K562 (cell line): Measurements from ENCODE around the gene TNIP1. TPM values are rescaled to one million over a fixed set of nuclear protein-coding genes. Genes with fewer than 3 reads are reported as not detected.

Experiments
- ERF ChIP-seq: fragments of 450-650 bp; formaldehyde crosslinking; IDR thresholded peaks from 2 replicates; pipeline ENCODE4 v1.4.0; 2020; ENCODE audit warnings: mild to moderate bottlenecking, mixed read lengths
- FOXK1 ChIP-seq: sonication (generic); formaldehyde crosslinking; IDR thresholded peaks from 2 replicates; pipeline ENCODE4 v1.8.0; 2022; ENCODE audit warnings: missing genetic modification reagents, mild to moderate bottlenecking, borderline replicate concordance
- FOXO4 ChIP-seq: fragments of 450-650 bp; formaldehyde crosslinking; IDR thresholded peaks from 2 replicates; pipeline ENCODE4 v1.4.0; 2020; ENCODE audit warnings: mild to moderate bottlenecking, moderate library complexity
- KDM4B ChIP-seq, 2 experiments: fragments of 450-650 bp in 1 of 2; sonication (generic) in 1 of 2; IDR thresholded peaks; 2 replicates each; pipeline ENCODE4 v1.6.1; 2016 to 2017; ENCODE audit warnings: borderline replicate concordance in 2 of 2, antibody characterized with exemption in 1 of 2, low read depth in 1 of 2, mild to moderate bottlenecking in 1 of 2
- POLR2AphosphoS5 ChIP-seq: IDR thresholded peaks from 2 replicates; pipeline ENCODE4 v1.6.1; 2011; ENCODE audit warnings: mild to moderate bottlenecking, low read depth, low read length, moderate library complexity; ENCODE audit not compliant: control insufficient read depth, insufficient read depth
- SPI1 ChIP-seq: IDR thresholded peaks from 2 replicates; pipeline ENCODE4 v1.6.1; 2011; ENCODE audit warnings: low read depth, low read length, control low read depth, borderline replicate concordance
- U2AF1 ChIP-seq: fragments of 200-400 bp; formaldehyde crosslinking; optimal IDR thresholded peaks from 2 replicates; pipeline ENCODE3; 2017; ENCODE audit warnings: mild to moderate bottlenecking, low read depth, low read length, moderate library complexity
- ZBTB40 ChIP-seq, 2 experiments: fragments of 450-650 bp in 1 of 2; sonication (generic) in 1 of 2; formaldehyde crosslinking in 1 of 2; IDR thresholded peaks; 2 replicates each; pipeline versions ENCODE4 v1.7.1 to v1.9.0; 2016 to 2022; ENCODE audit warnings: inconsistent platforms in 1 of 2, mild to moderate bottlenecking in 1 of 2, missing genetic modification reagents in 1 of 2
- ZNF140 ChIP-seq: fragments of 250-450 bp; sonication (Bioruptor Pico); IDR thresholded peaks from 2 replicates; pipeline ENCODE4 v1.8.0; 2021; ENCODE audit warnings: moderate library complexity, mild to moderate bottlenecking, inconsistent platforms
- ZNF23 ChIP-seq: fragments of 250-450 bp; sonication (Bioruptor Pico); IDR thresholded peaks from 2 replicates; pipeline ENCODE4 v1.4.0; 2020; ENCODE audit warnings: mild to moderate bottlenecking
- ZNF280B ChIP-seq: fragments of 250-450 bp; sonication (Bioruptor Pico); IDR thresholded peaks from 2 replicates; pipeline ENCODE4 v1.5.1; 2021; ENCODE audit warnings: mild to moderate bottlenecking
- ZNF639 ChIP-seq, 2 experiments: fragments of 200-800 bp in 1 of 2; sonication (Bioruptor generic) in 1 of 2; sonication (generic) in 1 of 2; formaldehyde crosslinking in 1 of 2; IDR thresholded peaks in 1 of 2; conservative IDR thresholded peaks in 1 of 2; 2 replicates each; pipeline versions ENCODE4 v1.5.0 to v1.6.1; 2016 to 2020; ENCODE audit warnings: missing compliant biosample characterization in 1 of 2, missing genetic modification characterization in 1 of 2, missing genetic modification reagents in 1 of 2
- polyA plus RNA-seq, 8 experiments: library from polyadenylated mRNA; depleted of rRNA in 4 of 8; stranded (reverse) in 5 of 8; unstranded in 3 of 8; fragments of >200 nt; fragmentation: Nextera tagmentation in 2 of 8; fragmentation: Illumina TruSeq in 1 of 8; extraction: Ambion mirVana in 2 of 8; extraction: Trizol in 1 of 8; gene quantifications; 2 replicates each; pipeline versions ENCODE4 v1.2.1 to v1.2.3, GENCODE V29; 2011 to 2014; ENCODE audit warnings: inconsistent platforms in 1 of 8, missing spikeins in 1 of 8
- total RNA-seq, 7 experiments: library from RNA; depleted of rRNA in 6 of 7; stranded (reverse); fragments of >200 nt in 6 of 7; fragmentation: Illumina TruSeq in 2 of 7; extraction: Trizol in 2 of 7; gene quantifications; 2 replicates each; pipeline versions ENCODE4 v1.2.1 to v1.2.3, GENCODE V29; 2011 to 2021; ENCODE audit warnings: low replicate concordance in 1 of 7

TNIP1 gene
- total and polyA plus RNA-seq, 9 of the 15 experiments (the other 6 are each of a cell fraction or from before 2014, with no cell fraction given) = 0.46 to 41.0 (median 24.6) TPM

- TF ChIP-seq ZBTB40 (IDR thresholded peaks at IDR 0.05) = 0 out of 2 replicates have a peak, but pooled peaks have one; percentile 27
- TF ChIP-seq ZBTB40 (CRISPR knock-in tag; IDR thresholded peaks at IDR 0.05) = no peak
- no peak for TF ChIP-seq FOXO4 (CRISPR knock-in tag)
- no peak for TF ChIP-seq ERF (CRISPR knock-in tag)
- no peak for TF ChIP-seq ZNF140 (CRISPR knock-in tag)
- TF ChIP-seq ZNF280B (CRISPR knock-in tag) = no peak
- TF ChIP-seq U2AF1 = no peak
- TF ChIP-seq POLR2AphosphoS5 = no peak
- TF ChIP-seq ZNF23 (CRISPR knock-in tag) = no peak
- TF ChIP-seq ZNF639 (CRISPR knock-in tag; conservative IDR thresholded peaks at IDR 0.05 in 1 of 2, IDR thresholded peaks at IDR 0.05 in 1 of 2) = no peak
- no peak for TF ChIP-seq FOXK1
- no peak for TF ChIP-seq KDM4B (IDR thresholded peaks at IDR 0.05; ENCODE audit: borderline replicate concordance in 2 of 2, low read depth in 1 of 2)
- no peak for TF ChIP-seq SPI1
Measured at GRCh38 chr5:151126199-151126645, 45.4 kb upstream of the TNIP1 start (continued).
